GM12878 (cell line): ENCODE results near the gene MBD5. TPM values are rescaled to one million over a fixed set of nuclear protein-coding genes. Genes with fewer than 3 reads are reported as not detected.

ENCODE experiments used
- ATAC-seq: fragments of 200-7000 bp; cut with Tn5 transposase; 3 replicates; pipeline ENCODE4 v1.9.1; 2020; ENCODE audit warnings: mild to moderate bottlenecking, moderate library complexity
- BruUV-seq: library from RNA; stranded (reverse); fragments of 400-500 nt; replicated peaks from 2 replicates; lab custom pipeline; 2021; lab: Mats Ljungman, UMichigan
- CTCF ChIA-PET: fragments of 300-600 bp; sonication (Branson Sonifier 250); formaldehyde crosslinking; extraction: SDS; loops from one replicate; lab custom pipeline; 2021; ENCODE audit warnings: inconsistent platforms; lab: Yijun Ruan, JAX
- POLR2A ChIA-PET: fragments of 350-600 bp; formaldehyde crosslinking; extraction: SDS; loops from one replicate; lab custom pipeline; 2021; ENCODE audit warnings: inconsistent platforms; lab: Charles Lee
- RAD21 ChIA-PET: fragments of 300-600 bp; sonication (Branson Sonifier 250); formaldehyde crosslinking; loops from one replicate; lab custom pipeline; 2023; ENCODE audit warnings: antibody characterized with exemption; ENCODE audit not compliant: unreplicated experiment; lab: Charles Lee
- SMC1A ChIA-PET: fragments of 300-600 bp; sonication (Branson Sonifier 250); formaldehyde crosslinking; loops from one replicate; lab custom pipeline; 2023; ENCODE audit not compliant: unreplicated experiment, uncharacterized antibody; lab: Charles Lee
- DNase-seq: peaks from one replicate; pipeline ENCODE4 v3.0.0-alpha.2; 2011; ENCODE audit warnings: low read depth, low spot score
- FAIRE-seq: peaks from 3 replicates; lab custom pipeline; 2011; peaks lifted over from hg19 to GRCh38; lab: Jason Lieb, UNC
- H2AFZ ChIP-seq: 2 replicates; pipeline ENCODE4 v1.6.0; 2011; ENCODE audit warnings: low read depth, low read length, control low read depth; ENCODE audit not compliant: control insufficient read depth
- H3K27ac ChIP-seq: 2 replicates; pipeline ENCODE4 v1.5.1; 2011; ENCODE audit warnings: control low read depth; ENCODE audit not compliant: control insufficient read depth, insufficient read depth
- H3K27me3 ChIP-seq, 2 experiments: replicated peaks in 1 of 2; 2 replicates each; pipeline versions ENCODE4 v1.6.0 to v1.6.1; 2011; ENCODE audit warnings: low read length in 1 of 2; ENCODE audit not compliant: control insufficient read depth in 2 of 2, insufficient read depth in 2 of 2
- H3K36me3 ChIP-seq, 2 experiments: 2 replicates each; pipeline ENCODE4 v1.5.1; 2011; ENCODE audit warnings: low read length in 1 of 2; ENCODE audit not compliant: control insufficient read depth in 2 of 2, insufficient read depth in 2 of 2
- H3K4me1 ChIP-seq: 2 replicates; pipeline ENCODE4 v1.6.1; 2011; ENCODE audit warnings: mild to moderate bottlenecking, low read length, moderate library complexity, mixed read lengths; ENCODE audit not compliant: control insufficient read depth, insufficient read depth
- H3K4me2 ChIP-seq: 2 replicates; pipeline ENCODE4 v1.6.0; 2011; ENCODE audit warnings: control low read depth; ENCODE audit not compliant: control insufficient read depth, insufficient read depth
- H3K4me3 ChIP-seq: fragments of 200-600 bp; sonication (generic); 2 replicates; pipeline ENCODE4 v1.5.1; 2016
- H3K79me2 ChIP-seq: 2 replicates; pipeline ENCODE4 v1.6.0; 2011; ENCODE audit warnings: low read length; ENCODE audit not compliant: control insufficient read depth, insufficient read depth
- H3K9ac ChIP-seq: 2 replicates; pipeline ENCODE4 v1.8.0; 2011; ENCODE audit warnings: low read length, control low read depth, mixed read lengths; ENCODE audit not compliant: control insufficient read depth, insufficient read depth
- H3K9me3 ChIP-seq: replicated peaks from 3 replicates; pipeline ENCODE4 v1.5.1; 2011; ENCODE audit warnings: mild to moderate bottlenecking, low read length; ENCODE audit not compliant: control insufficient read depth, insufficient read depth
- H4K20me1 ChIP-seq: 2 replicates; pipeline ENCODE4 v1.6.0; 2011; ENCODE audit not compliant: control insufficient read depth, insufficient read depth
- CTCF ChIP-seq, 3 experiments: IDR thresholded peaks in 2 of 3; conservative IDR thresholded peaks in 1 of 3; 2 replicates each; pipeline ENCODE4 v1.5.1; 2011; ENCODE audit warnings: low read depth in 3 of 3, low read length in 3 of 3, mild to moderate bottlenecking in 3 of 3, control low read depth in 2 of 3, moderate library complexity in 2 of 3, inconsistent platforms in 1 of 3, mixed read lengths in 1 of 3; ENCODE audit not compliant: control insufficient read depth in 2 of 3, insufficient read depth in 1 of 3; ENCODE audit errors: extremely low read depth in 1 of 3
- E4F1 ChIP-seq: fragments of 450-650 bp; IDR thresholded peaks from 2 replicates; pipeline ENCODE4 v1.6.1; 2018; ENCODE audit warnings: borderline replicate concordance, mild to moderate bottlenecking; ENCODE audit not compliant: partially characterized antibody
- FOXM1 ChIP-seq: IDR thresholded peaks from 2 replicates; pipeline ENCODE4 v1.6.1; 2012; ENCODE audit warnings: low read depth, mild to moderate bottlenecking, inconsistent platforms, low read length, moderate library complexity
- MYC ChIP-seq: IDR thresholded peaks from 2 replicates; pipeline ENCODE4 v1.6.1; 2011; ENCODE audit warnings: mild to moderate bottlenecking, low read length, moderate library complexity, inconsistent platforms; ENCODE audit not compliant: insufficient read depth, insufficient replicate concordance, insufficient read length, severe bottlenecking
- PKNOX1 ChIP-seq: fragments of 450-650 bp; IDR thresholded peaks from 2 replicates; pipeline ENCODE4 v1.6.1; 2016; ENCODE audit warnings: mild to moderate bottlenecking
- POLR2AphosphoS5 ChIP-seq: IDR thresholded peaks from 2 replicates; pipeline ENCODE4 v1.6.1; 2011; ENCODE audit warnings: mild to moderate bottlenecking, low read length, inconsistent platforms
- PRDM15 ChIP-seq: fragments of 450-650 bp; formaldehyde crosslinking; IDR thresholded peaks from 2 replicates; pipeline ENCODE4 v1.4.0; 2020; ENCODE audit warnings: mild to moderate bottlenecking, moderate library complexity
- RB1 ChIP-seq: fragments of 450-650 bp; formaldehyde crosslinking; IDR thresholded peaks from 2 replicates; pipeline ENCODE4 v1.6.1; 2017; ENCODE audit warnings: mild to moderate bottlenecking, borderline replicate concordance
- ZBTB4 ChIP-seq: fragments of 450-650 bp; formaldehyde crosslinking; IDR thresholded peaks from 2 replicates; pipeline ENCODE4 v1.4.0; 2022; ENCODE audit warnings: mild to moderate bottlenecking, moderate library complexity
- WGBS: methylation state at CpG from one replicate; pipeline ENCODE4 v1.1.6; 2016; ENCODE audit warnings: low lambda C conversion rate; ENCODE audit not compliant: insufficient replicate concordance, insufficient coverage; ENCODE audit errors: missing lambda C conversion rate; 5-methylcytosine and 5-hydroxymethylcytosine counted together
- in situ Hi-C: fragments of 300-500 bp; cut with MboI; formaldehyde crosslinking; loops from 9 replicates; pipeline ENCODE4 v1.14.3; 2018; ENCODE audit warnings: mixed read lengths
- intact Hi-C: fragments of 100-400 bp; cut with micrococcal nuclease; formaldehyde crosslinking; loops from one replicate; pipeline ENCODE4 v1.14.2; 2022; ENCODE audit not compliant: unreplicated experiment
- polyA plus RNA-seq, 11 experiments: library from polyadenylated mRNA; depleted of rRNA in 4 of 11; unstranded in 6 of 11; stranded (reverse) in 5 of 11; fragments of >200 nt; fragmentation: Nextera tagmentation in 4 of 11; fragmentation: Illumina TruSeq in 1 of 11; extraction: Ambion mirVana in 4 of 11; extraction: Trizol in 1 of 11; gene quantifications; 1 replicate in 1 of 11; 2 replicates in 10 of 11; pipeline versions ENCODE4 v1.2.1 to v1.2.3, GENCODE V29; 2011 to 2016; ENCODE audit warnings: inconsistent platforms in 2 of 11, missing spikeins in 2 of 11, low read depth in 1 of 11
- total RNA-seq, 4 experiments: library from RNA; depleted of rRNA in 3 of 4; stranded (reverse); fragments of >200 nt in 3 of 4; fragmentation: Illumina TruSeq in 1 of 4; extraction: Trizol in 1 of 4; gene quantifications; 2 replicates each; pipeline versions ENCODE4 v1.2.1 to v1.2.3, GENCODE V29; 2013 to 2021

Gene MBD5
- total and polyA plus RNA-seq, 10 of the 15 experiments (the other 5 are each of a cell fraction or from before 2014, with no cell fraction given), result 7.4 to 58.0 (median 21.2) TPM

GRCh38 chr2:148538375-148538774, 517.5 kb downstream of the MBD5 start:
- in situ Hi-C loops, result no loop called here
- DNase-seq (no peak), ATAC-seq (no peak), FAIRE-seq (no peak)
- H2AFZ ChIP-seq, result no peak overlapping the region
- CTCF ChIA-PET, result interaction anchor here (1.3 kb wide), 1 partner anchor 32 kb away, joined by 3 read pairs; no protein-coding TSS in a partner anchor
- H3K36me3 ChIP-seq, result no peaks in the 10 kb centered on the region
- H3K4me2 ChIP-seq, result no peak overlapping the region
- H3K79me2 ChIP-seq, result no peaks in the 10 kb centered on the region
- H3K4me3 ChIP-seq, result no peak overlapping the region
- RAD21 ChIA-PET, result interaction anchor here (0.8 to 1.2 kb wide), 2 partner anchors 16 to 549 kb away, joined by 3 to 4 read pairs; no protein-coding TSS in a partner anchor
- WGBS, result 0% methylated on average over 1 of the region's 1 CpG
- POLR2A ChIA-PET, result no interaction called here
- no TSS peak for BruUV-seq
- no peak overlapping the region for H3K9ac ChIP-seq
- intact Hi-C loops, result no loop called here
- no peaks in the 10 kb centered on the region; the same call in 1 of the 2 replicates for H3K4me1 ChIP-seq
- SMC1A ChIA-PET, result interaction anchor here (1.0 to 1.3 kb wide), 3 partner anchors 14 to 29 kb away, joined by 3 to 4 read pairs (median 3); no protein-coding TSS in a partner anchor
- H4K20me1 ChIP-seq, result no peaks in the 10 kb centered on the region
- no peaks in the 10 kb centered on the region; a peak in 1 of 4 replicates for H3K27me3 ChIP-seq
- H3K9me3 ChIP-seq, result no peaks in the 10 kb centered on the region
- no peak overlapping the region for H3K27ac ChIP-seq
- TF ChIP-seq E4F1 (no peak), ZBTB4 (no peak), MYC (no peak), PRDM15 (CRISPR knock-in tag) (no peak), FOXM1 (no peak), PKNOX1 (no peak), CTCF (IDR thresholded peaks at IDR 0.05 in 2 of 3, conservative IDR thresholded peaks at IDR 0.05 in 1 of 3; ENCODE audit: control insufficient read depth in 2 of 3, extremely low read depth in 1 of 3, insufficient read depth in 1 of 3, low read depth in 3 of 3, low read length in 3 of 3) (no peak; a peak in 1 of 6 replicates), POLR2AphosphoS5 (no peak), RB1 (no peak)
